NT2/D1 (cell line): Measurements from ENCODE around the gene GJB4.

ENCODE experiments used
- YY1 ChIP-seq: IDR thresholded peaks from 2 replicates; pipeline ENCODE4 v1.6.1; 2011; ENCODE audit not compliant: insufficient read length, insufficient read depth
- ZNF274 ChIP-seq: IDR thresholded peaks from 2 replicates; pipeline ENCODE4 v1.6.1; 2011; ENCODE audit warnings: mild to moderate bottlenecking, low read depth, low read length

DNA sequence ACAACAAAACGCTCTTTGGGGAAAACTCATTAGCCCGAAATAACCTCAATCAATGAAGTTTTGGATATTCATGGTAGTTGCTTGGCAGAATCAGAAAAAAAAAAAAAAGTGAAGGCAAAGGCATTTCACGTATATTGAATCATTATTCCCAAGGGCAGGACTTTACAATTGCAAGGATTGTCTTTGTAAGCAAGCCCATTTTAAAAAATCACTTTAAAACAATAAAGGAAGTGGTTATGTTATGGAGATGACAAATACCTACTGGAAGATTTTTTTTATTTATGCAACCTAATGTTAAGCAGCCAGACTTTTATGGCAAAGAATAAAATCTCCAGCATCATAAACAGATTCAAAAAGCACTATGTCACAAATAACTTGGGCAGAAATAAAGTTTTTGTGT, 9.3 kb downstream of the GJB4 start:
- TF ChIP-seq ZNF274 (no peak), YY1 (no peak)
